A673 (cell line): ENCODE results near the gene CHAF1A. TPM values are rescaled to one million over a fixed set of nuclear protein-coding genes. Genes with fewer than 3 reads are reported as not detected.

Experiments used
- BruUV-seq: library from RNA; stranded (reverse); fragments of 400-500 nt; replicated peaks from 2 replicates; lab custom pipeline; 2021; lab: Mats Ljungman, UMichigan
- CTCF ChIA-PET: fragments of 300-600 bp; sonication (Branson Sonifier 250); formaldehyde crosslinking; loops from one replicate; lab custom pipeline; 2022; ENCODE audit warnings: antibody characterized with exemption; lab: Charles Lee
- POLR2A ChIA-PET: fragments of 300-600 bp; sonication (Branson Sonifier 250); formaldehyde crosslinking; loops from one replicate; lab custom pipeline; 2022; ENCODE audit warnings: antibody characterized with exemption; ENCODE audit not compliant: low non-redundant PET; lab: Charles Lee
- DNase-seq: peaks from one replicate; pipeline ENCODE4 v3.0.0-alpha.2; 2015; ENCODE audit warnings: low spot score
- H3K27ac ChIP-seq: fragments of 200-600 bp; sonication (generic); 2 replicates; pipeline ENCODE4 v1.5.1; 2016; ENCODE audit warnings: mixed run types, low read depth, mild to moderate bottlenecking, mixed read lengths, antibody characterized with exemption, low read length; ENCODE audit not compliant: poor library complexity, severe bottlenecking
- H3K27me3 ChIP-seq: fragments of 200-600 bp; sonication (generic); replicated peaks from 2 replicates; pipeline ENCODE4 v1.6.1; 2017; ENCODE audit warnings: mixed run types, low read depth, mild to moderate bottlenecking, mixed read lengths, antibody characterized with exemption, low read length; ENCODE audit not compliant: insufficient read depth, poor library complexity
- H3K36me3 ChIP-seq: fragments of 200-600 bp; sonication (generic); 2 replicates; pipeline ENCODE4 v1.6.1; 2016; ENCODE audit warnings: mixed run types, mild to moderate bottlenecking, mixed read lengths, antibody characterized with exemption, low read length; ENCODE audit not compliant: insufficient read depth, poor library complexity, severe bottlenecking
- H3K4me1 ChIP-seq: fragments of 200-600 bp; sonication (generic); 2 replicates; pipeline ENCODE4 v1.6.1; 2017; ENCODE audit warnings: mixed run types, mild to moderate bottlenecking, mixed read lengths, antibody characterized with exemption, low read length; ENCODE audit not compliant: insufficient read depth, poor library complexity, severe bottlenecking
- H3K4me3 ChIP-seq: fragments of 200-600 bp; sonication (generic); 2 replicates; pipeline ENCODE4 v1.5.1; 2016; ENCODE audit warnings: low read depth, mixed run types, mild to moderate bottlenecking, mixed read lengths, low read length; ENCODE audit not compliant: poor library complexity, severe bottlenecking
- H3K9me3 ChIP-seq: fragments of 200-600 bp; sonication (generic); 2 replicates; pipeline ENCODE4 v1.6.1; 2016; ENCODE audit warnings: mixed run types, low read depth, mild to moderate bottlenecking, mixed read lengths, antibody characterized with exemption, low read length; ENCODE audit not compliant: poor library complexity, severe bottlenecking
- EZH2 ChIP-seq: fragments of 200-600 bp; sonication (generic); IDR thresholded peaks from 2 replicates; pipeline ENCODE4 v1.6.1; 2017; ENCODE audit warnings: borderline replicate concordance, low read depth, mild to moderate bottlenecking, mixed read lengths, antibody characterized with exemption, low read length; ENCODE audit not compliant: poor library complexity, severe bottlenecking
- intact Hi-C: fragments of 100-400 bp; cut with micrococcal nuclease; formaldehyde crosslinking; loops from one replicate; pipeline ENCODE4 v1.10.0; 2022; ENCODE audit not compliant: unreplicated experiment
- total RNA-seq: library from RNA; stranded (reverse); gene quantifications from 2 replicates; pipeline ENCODE4 v1.2.3, GENCODE V29; 2021
- TF ChIP-seq, protein P1 (sequence below): fragments of 300-800, 200-600 bp; sonication (generic); conservative IDR thresholded peaks from 2 replicates; pipeline ENCODE4 v1.5.1; 2017; ENCODE audit warnings: low read depth, mild to moderate bottlenecking, antibody characterized with exemption, low read length, moderate library complexity, mixed read lengths

CHAF1A gene
- total RNA-seq, 1 experiment from 2014 or later: 115 TPM

DNA sequence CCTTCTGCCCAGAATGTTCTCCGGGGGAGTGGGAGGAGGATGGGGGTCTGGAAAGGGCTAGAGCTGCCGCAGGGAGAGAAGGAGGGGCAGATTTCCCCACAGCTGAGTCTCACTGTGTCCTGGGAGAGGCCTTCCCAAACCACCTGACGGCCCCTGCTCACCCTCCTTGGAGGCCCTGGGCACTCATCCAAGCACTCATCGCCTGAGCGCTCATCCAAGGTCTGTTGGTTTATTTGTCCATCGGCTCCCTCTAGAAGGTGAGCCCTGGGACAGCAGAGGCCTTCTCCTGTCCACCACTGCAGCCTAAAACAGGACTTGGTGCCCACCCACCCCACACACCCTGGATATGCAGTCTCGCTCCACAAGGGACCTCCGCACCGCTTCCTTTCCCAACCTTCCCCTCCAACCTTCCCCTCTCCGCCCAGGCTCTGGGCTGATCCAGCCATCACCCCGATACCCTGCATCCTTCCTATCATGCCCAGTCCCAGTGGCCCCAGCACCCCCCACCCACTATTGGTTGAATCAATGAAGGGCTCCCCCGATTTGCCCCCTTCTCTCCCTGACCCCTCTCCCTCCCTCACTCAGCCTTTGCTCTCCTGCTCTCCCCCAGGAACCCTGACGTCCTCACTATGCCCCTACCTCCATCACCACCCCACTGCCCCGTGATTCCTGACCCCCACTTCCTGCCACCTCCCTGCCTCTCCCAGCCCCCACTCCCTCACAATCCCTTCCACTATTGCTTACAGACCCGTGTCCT is 53.5 kb downstream of the CHAF1A start:
- H3K4me3 ChIP-seq: peak overlapping the region; percentile 77
- no peak for DNase-seq
- H3K27ac ChIP-seq: peak overlapping the region; percentile 89
- no peak for TF ChIP-seq EZH2
- TF ChIP-seq, protein P1, sequence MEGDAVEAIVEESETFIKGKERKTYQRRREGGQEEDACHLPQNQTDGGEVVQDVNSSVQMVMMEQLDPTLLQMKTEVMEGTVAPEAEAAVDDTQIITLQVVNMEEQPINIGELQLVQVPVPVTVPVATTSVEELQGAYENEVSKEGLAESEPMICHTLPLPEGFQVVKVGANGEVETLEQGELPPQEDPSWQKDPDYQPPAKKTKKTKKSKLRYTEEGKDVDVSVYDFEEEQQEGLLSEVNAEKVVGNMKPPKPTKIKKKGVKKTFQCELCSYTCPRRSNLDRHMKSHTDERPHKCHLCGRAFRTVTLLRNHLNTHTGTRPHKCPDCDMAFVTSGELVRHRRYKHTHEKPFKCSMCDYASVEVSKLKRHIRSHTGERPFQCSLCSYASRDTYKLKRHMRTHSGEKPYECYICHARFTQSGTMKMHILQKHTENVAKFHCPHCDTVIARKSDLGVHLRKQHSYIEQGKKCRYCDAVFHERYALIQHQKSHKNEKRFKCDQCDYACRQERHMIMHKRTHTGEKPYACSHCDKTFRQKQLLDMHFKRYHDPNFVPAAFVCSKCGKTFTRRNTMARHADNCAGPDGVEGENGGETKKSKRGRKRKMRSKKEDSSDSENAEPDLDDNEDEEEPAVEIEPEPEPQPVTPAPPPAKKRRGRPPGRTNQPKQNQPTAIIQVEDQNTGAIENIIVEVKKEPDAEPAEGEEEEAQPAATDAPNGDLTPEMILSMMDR: no peak
- H3K9me3 ChIP-seq: no peaks in the 10 kb centered on the region
- ChIA-PET POLR2A (interaction anchor here (0.5 to 0.6 kb wide), 2 partner anchors 79 to 199 kb away, joined by 3 to 4 read pairs; partner anchors contain the start of gene PLIN5), CTCF (interaction anchor here (0.6 kb wide), 1 partner anchor 113 kb away, joined by 3 read pairs; no protein-coding TSS in a partner anchor)
- BruUV-seq: no TSS peak
- peaks cover 6% of the 10 kb centered on the region for H3K36me3 ChIP-seq
- intact Hi-C loops: no loop called here
- no peaks in the 10 kb centered on the region for H3K27me3 ChIP-seq
- peaks cover 13% of the 10 kb centered on the region for H3K4me1 ChIP-seq

DNA sequence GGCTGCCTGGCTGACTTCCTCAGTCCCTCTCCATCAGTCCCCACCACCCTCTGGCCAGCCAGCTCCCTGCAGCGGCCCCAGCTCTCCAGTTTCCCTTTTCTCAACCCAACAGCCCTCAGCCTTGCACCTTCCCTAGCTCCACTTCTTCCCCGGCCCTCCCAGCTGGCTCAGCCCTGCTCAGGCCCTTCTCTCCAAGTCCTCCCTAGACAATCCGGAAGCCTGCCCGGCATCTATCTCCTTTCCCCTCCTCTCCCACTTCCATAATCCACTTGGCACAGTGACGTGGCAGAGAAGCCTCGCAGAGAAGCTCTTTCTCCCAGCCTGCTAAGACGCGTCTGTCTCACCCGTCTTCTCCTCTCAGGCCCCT is 54.0 kb downstream of the CHAF1A start:
- H3K36me3 ChIP-seq: peaks cover 6% of the 10 kb centered on the region
- intact Hi-C loops: no loop called here
- peak; percentile 76 for DNase-seq
- ChIA-PET POLR2A (interaction anchor here (0.5 kb wide), 1 partner anchor 79 kb away, joined by 3 read pairs; the partner anchor contains the start of gene PLIN5), CTCF (interaction anchor here (0.6 to 0.7 kb wide), 3 partner anchors 39 to 168 kb away, joined by 3 to 7 read pairs (median 3); no protein-coding TSS in a partner anchor)
- no TSS peak for BruUV-seq
- H3K4me3 ChIP-seq: peak overlapping the region; percentile 77
- H3K9me3 ChIP-seq: no peaks in the 10 kb centered on the region
- TF ChIP-seq, protein P1: no peak
- TF ChIP-seq EZH2: no peak
- H3K4me1 ChIP-seq: peaks cover 13% of the 10 kb centered on the region
- peak overlapping the region; percentile 89 for H3K27ac ChIP-seq
- no peaks in the 10 kb centered on the region for H3K27me3 ChIP-seq

DNA sequence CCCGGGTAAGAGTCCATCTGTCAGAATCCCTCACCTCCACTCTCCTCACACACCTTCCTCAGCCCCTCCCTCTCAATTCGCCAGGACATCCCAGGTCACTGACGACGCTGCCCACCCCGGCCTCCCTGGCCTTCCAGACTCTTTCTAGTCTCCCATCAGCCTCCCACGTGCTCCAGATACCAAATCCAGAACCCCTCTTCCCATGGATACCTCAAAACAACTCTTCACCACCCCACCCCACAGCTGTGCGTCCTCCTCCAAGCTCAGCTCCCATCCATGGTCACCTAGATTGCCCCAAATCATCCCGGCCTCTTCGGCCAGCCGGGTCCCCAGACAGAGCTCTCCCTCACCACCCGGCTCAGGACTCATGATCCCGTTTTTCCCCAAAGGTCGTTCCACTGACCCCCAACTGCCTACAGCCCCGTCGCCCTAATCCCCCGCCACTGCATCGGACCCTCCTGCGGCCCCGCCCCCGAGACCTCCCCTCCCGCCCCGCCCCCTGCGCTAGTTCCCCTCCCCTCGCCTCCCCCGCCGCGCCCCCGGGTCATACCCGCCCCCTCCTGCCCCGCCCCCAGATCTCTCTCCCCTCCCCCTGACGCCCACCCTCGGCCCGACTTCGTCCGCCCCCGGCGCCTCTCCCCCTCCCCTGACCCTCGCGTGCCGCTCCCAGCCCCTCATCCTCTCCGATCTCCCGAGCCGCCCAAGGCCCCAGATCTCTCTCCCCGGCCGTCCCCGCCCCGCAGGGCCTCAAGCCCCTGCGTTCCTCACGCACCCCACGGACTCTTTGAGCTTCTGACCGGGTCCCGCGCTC is 54.6 kb downstream of the CHAF1A start:
- no TSS peak for BruUV-seq
- CTCF ChIA-PET: interaction anchor here (0.6 to 0.7 kb wide), 3 partner anchors 40 to 167 kb away, joined by 3 to 7 read pairs (median 3); no protein-coding TSS in a partner anchor
- H3K27me3 ChIP-seq: no peaks in the 10 kb centered on the region
- DNase-seq: peak; percentile 77
- POLR2A ChIA-PET: no interaction called here
- intact Hi-C loops: no loop called here
- TF ChIP-seq EZH2: no peak
- TF ChIP-seq, protein P1: no peak
- H3K27ac ChIP-seq: peak overlapping the region; percentile 89
- peaks cover 13% of the 10 kb centered on the region for H3K4me1 ChIP-seq
- H3K36me3 ChIP-seq: peaks cover 6% of the 10 kb centered on the region
- no peaks in the 10 kb centered on the region for H3K9me3 ChIP-seq
- peak overlapping the region; percentile 77 for H3K4me3 ChIP-seq
